C4-2B (cell line): ENCODE results near the gene MSANTD3.

Source experiments
- CTCF ChIP-seq: fragments of 450-650 bp; conservative IDR thresholded peaks from 2 replicates; pipeline ENCODE4 v1.5.1; 2017; ENCODE audit warnings: mild to moderate bottlenecking
- ZFX ChIP-seq: fragments of 450-650 bp; IDR thresholded peaks from 2 replicates; pipeline ENCODE4 v1.6.1; 2017

DNA sequence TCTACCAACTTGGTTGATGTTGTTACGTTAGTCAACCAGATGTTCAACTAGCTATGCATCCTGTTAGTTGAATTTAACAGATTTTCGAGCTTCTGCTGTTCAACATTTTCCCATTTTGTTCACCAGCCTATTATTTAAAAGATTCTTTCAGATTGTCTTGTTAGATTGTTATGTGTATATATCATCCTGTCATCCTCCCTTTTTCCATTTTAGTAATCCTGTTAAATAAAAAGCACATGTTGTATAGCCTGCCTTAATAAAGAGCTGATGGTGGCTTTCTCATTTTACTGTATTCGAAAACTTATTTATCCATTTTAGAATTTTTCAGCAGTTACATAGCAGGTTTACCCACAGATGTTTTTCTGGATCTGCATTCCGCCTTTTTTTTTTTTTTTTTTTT is 50.3 kb downstream of the MSANTD3 start:
- TF ChIP-seq CTCF (no peak), ZFX (no peak)
